Measurements from ENCODE around the gene ASB15.

ASB15 gene

DNA sequence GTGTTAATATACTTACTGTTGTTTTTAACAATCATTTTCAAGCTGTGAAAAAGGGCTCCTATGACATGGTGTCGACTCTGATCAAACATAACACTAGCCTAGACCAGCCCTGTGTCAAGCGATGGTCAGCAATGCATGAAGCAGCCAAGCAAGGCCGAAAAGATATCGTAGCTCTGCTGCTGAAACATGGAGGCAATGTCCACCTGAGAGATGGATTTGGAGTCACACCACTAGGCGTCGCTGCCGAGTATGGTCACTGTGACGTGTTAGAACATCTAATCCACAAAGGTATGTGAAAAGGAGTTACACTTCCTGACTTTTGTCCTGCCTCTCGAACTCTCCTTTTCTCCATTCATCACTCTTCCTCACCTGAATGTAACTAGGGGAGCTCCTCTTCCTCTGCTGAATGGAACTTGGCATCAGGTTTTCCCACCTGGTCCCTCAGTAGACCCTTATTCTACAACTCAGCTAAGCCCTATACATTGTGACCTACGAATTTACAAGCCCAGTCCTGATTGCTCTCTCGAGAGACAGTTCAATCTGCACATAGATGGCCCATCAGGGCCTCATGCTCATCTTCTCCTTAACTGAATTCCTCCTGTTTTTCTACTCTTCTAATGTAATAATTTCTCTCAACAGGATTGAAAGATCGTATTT is 23.0 kb downstream of the ASB15 start:
- ChIA-PET POLR2A (no interaction called here), CTCF (interaction anchor here (0.6 to 0.9 kb wide), 5 partner anchors 9 to 131 kb away, joined by 3 to 5 read pairs (median 4); no protein-coding TSS in a partner anchor)
- peak; percentile 55 for DNase-seq (ENCODE audit: extremely low spot score)
- TF ChIP-seq FOXA1 (IDR thresholded peaks at IDR 0.05) (no peak), TARDBP (IDR thresholded peaks at IDR 0.05) (no peak), ZNF384 (IDR thresholded peaks at IDR 0.05) (no peak), FOXM1 (IDR thresholded peaks at IDR 0.05; ENCODE audit: borderline replicate concordance) (no peak), LEF1 (IDR thresholded peaks at IDR 0.05; ENCODE audit: borderline replicate concordance) (no peak), BHLHE40 (IDR thresholded peaks at IDR 0.05; ENCODE audit: borderline replicate concordance) (no peak), CTBP1 (IDR thresholded peaks at IDR 0.05; ENCODE audit: borderline replicate concordance) (no peak)

GRCh38 chr7:123625254-123625653 is 23.6 kb downstream of the ASB15 start:
- ChIA-PET POLR2A (no interaction called here), CTCF (no interaction called here)
- TF ChIP-seq LEF1 (IDR thresholded peaks at IDR 0.05; ENCODE audit: borderline replicate concordance) (no peak), HDGF (IDR thresholded peaks at IDR 0.05; ENCODE audit: borderline replicate concordance) (no peak), ARNT (IDR thresholded peaks at IDR 0.05) (no peak), SUZ12 (IDR thresholded peaks at IDR 0.05) (no peak), ELF4 (IDR thresholded peaks at IDR 0.05) (no peak), TARDBP (IDR thresholded peaks at IDR 0.05) (no peak), SP1 (IDR thresholded peaks at IDR 0.05) (no peak), FOXM1 (IDR thresholded peaks at IDR 0.05; ENCODE audit: borderline replicate concordance) (no peak), CTBP1 (IDR thresholded peaks at IDR 0.05; ENCODE audit: borderline replicate concordance) (no peak), NFRKB (IDR thresholded peaks at IDR 0.05) (no peak), FOXK2 (IDR thresholded peaks at IDR 0.05) (no peak), FOXA1 (IDR thresholded peaks at IDR 0.05) (no peak), L3MBTL2 (conservative IDR thresholded peaks at IDR 0.05) (no peak), ZNF384 (IDR thresholded peaks at IDR 0.05) (no peak)
- TF ChIP-seq, protein P1, sequence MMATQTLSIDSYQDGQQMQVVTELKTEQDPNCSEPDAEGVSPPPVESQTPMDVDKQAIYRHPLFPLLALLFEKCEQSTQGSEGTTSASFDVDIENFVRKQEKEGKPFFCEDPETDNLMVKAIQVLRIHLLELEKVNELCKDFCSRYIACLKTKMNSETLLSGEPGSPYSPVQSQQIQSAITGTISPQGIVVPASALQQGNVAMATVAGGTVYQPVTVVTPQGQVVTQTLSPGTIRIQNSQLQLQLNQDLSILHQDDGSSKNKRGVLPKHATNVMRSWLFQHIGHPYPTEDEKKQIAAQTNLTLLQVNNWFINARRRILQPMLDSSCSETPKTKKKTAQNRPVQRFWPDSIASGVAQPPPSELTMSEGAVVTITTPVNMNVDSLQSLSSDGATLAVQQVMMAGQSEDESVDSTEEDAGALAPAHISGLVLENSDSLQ (IDR thresholded peaks at IDR 0.05): no peak
- DNase-seq (ENCODE audit: extremely low spot score): no peak

- no peak for DNase-seq (ENCODE audit: extremely low spot score)
- TF ChIP-seq, protein P1 (IDR thresholded peaks at IDR 0.05): no peak
- TF ChIP-seq TARDBP (IDR thresholded peaks at IDR 0.05) (no peak), HDGF (IDR thresholded peaks at IDR 0.05; ENCODE audit: borderline replicate concordance) (no peak), FOXM1 (IDR thresholded peaks at IDR 0.05; ENCODE audit: borderline replicate concordance) (no peak), FOXK2 (IDR thresholded peaks at IDR 0.05) (no peak), ZNF384 (IDR thresholded peaks at IDR 0.05) (no peak), SUZ12 (IDR thresholded peaks at IDR 0.05) (no peak), BHLHE40 (IDR thresholded peaks at IDR 0.05; ENCODE audit: borderline replicate concordance) (no peak), LEF1 (IDR thresholded peaks at IDR 0.05; ENCODE audit: borderline replicate concordance) (no peak), NFRKB (IDR thresholded peaks at IDR 0.05) (no peak), FOXA1 (IDR thresholded peaks at IDR 0.05) (no peak), SP1 (IDR thresholded peaks at IDR 0.05) (no peak)
- ChIA-PET CTCF (no interaction called here), POLR2A (no interaction called here)
Measured at GRCh38 chr7:123627851-123628250, 26.2 kb downstream of the ASB15 start.

- TF ChIP-seq FOXA1 (IDR thresholded peaks at IDR 0.05) (no peak), SUZ12 (IDR thresholded peaks at IDR 0.05) (no peak), FOXM1 (IDR thresholded peaks at IDR 0.05; ENCODE audit: borderline replicate concordance) (no peak), NFRKB (IDR thresholded peaks at IDR 0.05) (no peak), L3MBTL2 (conservative IDR thresholded peaks at IDR 0.05) (no peak), LEF1 (IDR thresholded peaks at IDR 0.05; ENCODE audit: borderline replicate concordance) (no peak), HDGF (IDR thresholded peaks at IDR 0.05; ENCODE audit: borderline replicate concordance) (no peak), TARDBP (IDR thresholded peaks at IDR 0.05) (no peak)
- POLR2A ChIA-PET: no interaction called here
Measured at GRCh38 chr7:123628829-123629228, 27.2 kb downstream of the ASB15 start.

GRCh38 chr7:123629281-123629680 is 27.7 kb downstream of the ASB15 start:
- no peak for DNase-seq (ENCODE audit: extremely low spot score)
- ChIA-PET CTCF (no interaction called here), POLR2A (no interaction called here)
- TF ChIP-seq FOXK2 (IDR thresholded peaks at IDR 0.05) (no peak), BHLHE40 (IDR thresholded peaks at IDR 0.05; ENCODE audit: borderline replicate concordance) (no peak), SUZ12 (IDR thresholded peaks at IDR 0.05) (no peak), SP1 (IDR thresholded peaks at IDR 0.05) (no peak), FOXM1 (IDR thresholded peaks at IDR 0.05; ENCODE audit: borderline replicate concordance) (no peak), ARNT (IDR thresholded peaks at IDR 0.05) (no peak), FOXA1 (IDR thresholded peaks at IDR 0.05) (no peak), TARDBP (IDR thresholded peaks at IDR 0.05) (no peak), HDGF (IDR thresholded peaks at IDR 0.05; ENCODE audit: borderline replicate concordance) (no peak), ZNF384 (IDR thresholded peaks at IDR 0.05) (no peak), ELF4 (IDR thresholded peaks at IDR 0.05) (no peak), L3MBTL2 (conservative IDR thresholded peaks at IDR 0.05) (no peak), LEF1 (IDR thresholded peaks at IDR 0.05; ENCODE audit: borderline replicate concordance) (no peak), NFRKB (IDR thresholded peaks at IDR 0.05) (no peak)
- TF ChIP-seq, protein P1 (IDR thresholded peaks at IDR 0.05): no peak

More at GRCh38 chr7:123628829-123629228, 27.2 kb downstream of the ASB15 start:
- DNase-seq (ENCODE audit: extremely low spot score): no peak
- CTCF ChIA-PET: no interaction called here

- no peak for DNase-seq (ENCODE audit: extremely low spot score)
- TF ChIP-seq NFRKB (IDR thresholded peaks at IDR 0.05): no peak
- TF ChIP-seq TARDBP (IDR thresholded peaks at IDR 0.05): no peak
- TF ChIP-seq ARNT (IDR thresholded peaks at IDR 0.05): no peak
- CTCF ChIA-PET: no interaction called here
- POLR2A ChIA-PET: no interaction called here
Measured at GRCh38 chr7:123632808-123633207, 31.2 kb downstream of the ASB15 start.

Data from HEK293T (cell line).